ENCODE data around the gene APOO. TPM values are rescaled to one million over a fixed set of nuclear protein-coding genes. Genes with fewer than 3 reads are reported as not detected.

Gene APOO
- total RNA-seq, 4 donors from 2014 or later: 2.0 to 21.9 (median 11.2) TPM

GRCh38 chrX:23936180-23936579, 28.4 kb upstream of the APOO start:
- DNase-seq: no peak
- Histone ChIP-seq H3K27me3 (peaks cover 0 to 5% of the 10 kb centered on the region in 2 donors), H3K27ac (no peak overlapping the region), H3K4me3 (no peak overlapping the region), H3K9me3 (no peaks in the 10 kb centered on the region), H3K36me3 (no peaks in the 10 kb centered on the region), H3K4me1 (no peaks in the 10 kb centered on the region)
- no peak for TF ChIP-seq CTCF (IDR thresholded peaks at IDR 0.05)
- no peak for TF ChIP-seq POLR2A (IDR thresholded peaks at IDR 0.05)
- intact Hi-C loops (cut with DNase I; ENCODE audit: low total_unique reads): no loop called here

- DNase-seq: no peak
- Histone ChIP-seq H3K4me3 (no peak overlapping the region), H3K27me3 (peaks cover 0 to 3% of the 10 kb centered on the region in 2 donors), H3K36me3 (no peaks in the 10 kb centered on the region), H3K27ac (no peak overlapping the region), H3K4me1 (no peaks in the 10 kb centered on the region), H3K9me3 (no peaks in the 10 kb centered on the region)
- intact Hi-C loops (cut with DNase I; ENCODE audit: low total_unique reads): no loop called here
- TF ChIP-seq POLR2A (IDR thresholded peaks at IDR 0.05) (no peak), CTCF (IDR thresholded peaks at IDR 0.05) (no peak)
Measured at GRCh38 chrX:23935106-23935505, 27.4 kb upstream of the APOO start.

- Histone ChIP-seq H3K27ac (no peak overlapping the region), H3K9me3 (no peaks in the 10 kb centered on the region), H3K27me3 (no peaks in the 10 kb centered on the region), H3K4me1 (no peaks in the 10 kb centered on the region), H3K36me3 (no peaks in the 10 kb centered on the region), H3K4me3 (no peak overlapping the region)
- intact Hi-C loops (cut with DNase I; ENCODE audit: low total_unique reads): no loop called here
- no peak for DNase-seq
- no peak for TF ChIP-seq POLR2A (IDR thresholded peaks at IDR 0.05)
- no peak for TF ChIP-seq CTCF (IDR thresholded peaks at IDR 0.05)
Measured at GRCh38 chrX:23932046-23932445, 24.3 kb upstream of the APOO start.

- no peaks in the 10 kb centered on the region for H3K36me3 ChIP-seq
- H3K4me1 ChIP-seq: no peaks in the 10 kb centered on the region
- no peak overlapping the region for H3K4me3 ChIP-seq
- H3K9me3 ChIP-seq: no peaks in the 10 kb centered on the region
- no peak for DNase-seq
- intact Hi-C loops (cut with DNase I; ENCODE audit: low total_unique reads): no loop called here
- H3K27me3 ChIP-seq: no peaks in the 10 kb centered on the region
- H3K27ac ChIP-seq: no peak overlapping the region
- TF ChIP-seq POLR2A (IDR thresholded peaks at IDR 0.05) (no peak), CTCF (IDR thresholded peaks at IDR 0.05) (no peak)
Measured at GRCh38 chrX:23930894-23931604, 23.3 kb upstream of the APOO start.

GRCh38 chrX:23926015-23926414, 18.3 kb upstream of the APOO start:
- no peak overlapping the region for H3K4me3 ChIP-seq
- no peak for DNase-seq
- no peaks in the 10 kb centered on the region for H3K36me3 ChIP-seq
- TF ChIP-seq CTCF (IDR thresholded peaks at IDR 0.05) (no peak), POLR2A (IDR thresholded peaks at IDR 0.05) (no peak)
- intact Hi-C loops (cut with DNase I; ENCODE audit: low total_unique reads): no loop called here
- H3K27me3 ChIP-seq: no peaks in the 10 kb centered on the region
- H3K4me1 ChIP-seq: no peaks in the 10 kb centered on the region
- no peaks in the 10 kb centered on the region for H3K9me3 ChIP-seq
- no peak overlapping the region for H3K27ac ChIP-seq

All from uterus (tissue), 4 donors.